ENCODE measurements around the gene ADGRE3.

ADGRE3 gene

GRCh38 chr19:14674764-14675163 lies at the start of gene ADGRE3:
Gene ADGRE3 (minus strand): TSS chr19:14674844. CDS start chr19:14674770, 74 bp downstream.
- DNase-seq (ENCODE audit: low read depth in 3 of 3, low spot score in 1 of 3), result no peak

DNA sequence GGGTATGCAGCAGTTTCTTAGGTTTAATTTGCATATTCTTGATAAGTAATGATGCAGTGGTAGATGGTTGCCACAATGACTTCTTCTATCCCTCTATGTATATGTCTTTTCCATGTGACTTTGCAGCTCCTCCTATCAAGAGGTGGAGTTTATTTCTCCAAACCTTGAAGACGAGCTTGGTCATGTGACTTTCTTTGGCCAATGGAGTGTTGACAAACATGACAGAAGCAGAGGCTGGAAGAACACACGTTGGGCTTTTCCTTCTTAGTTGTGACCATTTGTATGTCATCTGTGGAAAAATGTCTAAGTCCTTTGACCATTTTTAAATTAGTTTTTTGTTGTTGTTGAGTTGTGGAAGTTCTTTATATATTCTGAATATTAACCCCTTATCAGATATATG lies 47.5 kb upstream of the ADGRE3 start:
- no peak for DNase-seq (ENCODE audit: low read depth in 3 of 3, low spot score in 1 of 3)

DNA sequence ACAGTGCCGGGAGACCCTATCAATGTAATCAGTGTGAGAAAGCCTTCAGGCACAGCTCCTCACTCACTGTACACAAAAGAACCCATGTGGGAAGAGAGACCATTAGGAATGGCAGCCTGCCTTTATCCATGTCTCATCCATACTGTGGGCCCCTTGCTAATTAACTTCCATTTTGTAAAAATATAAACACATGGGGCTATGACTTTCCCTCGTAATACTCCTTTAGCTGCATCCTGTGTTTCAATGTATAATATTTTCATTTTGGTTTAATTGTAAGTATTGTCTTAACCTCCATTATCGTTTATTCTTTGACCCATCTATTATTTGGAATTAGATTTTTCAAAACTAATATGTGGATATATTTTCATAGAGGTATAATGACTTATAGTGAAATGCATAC lies 44.5 kb upstream of the ADGRE3 start:
- DNase-seq (ENCODE audit: low read depth in 3 of 3, low spot score in 1 of 3), result no peak

- DNase-seq (ENCODE audit: low read depth in 3 of 3, low spot score in 1 of 3), result no peak
Measured at GRCh38 chr19:14718522-14719116, 44.0 kb upstream of the ADGRE3 start.

- DNase-seq (ENCODE audit: low read depth in 3 of 3, low spot score in 1 of 3), result no peak
Measured at GRCh38 chr19:14715841-14716240, 41.2 kb upstream of the ADGRE3 start.

GRCh38 chr19:14704450-14704849 lies 29.8 kb upstream of the ADGRE3 start:
- DNase-seq (ENCODE audit: low read depth in 3 of 3, low spot score in 1 of 3), result no peak

DNA sequence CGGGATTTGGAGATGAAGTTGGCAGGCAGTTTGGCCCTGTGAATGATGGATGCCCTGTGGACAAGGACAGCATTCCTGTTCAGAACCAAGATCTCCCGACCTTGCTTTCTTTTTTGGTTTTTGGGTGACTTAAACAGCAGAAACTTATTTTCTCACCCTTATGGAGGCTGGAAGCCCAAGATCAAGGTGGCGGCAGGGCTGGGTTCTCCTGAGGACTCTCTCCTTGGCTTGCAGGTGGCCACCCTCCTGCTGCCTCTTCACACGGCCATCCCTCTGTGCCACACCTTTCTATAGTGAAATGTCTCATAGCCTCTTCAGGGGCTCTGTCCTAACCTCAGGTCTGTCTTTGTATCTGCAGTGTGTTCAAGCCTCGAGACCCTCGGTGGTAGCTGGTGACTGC lies 29.2 kb upstream of the ADGRE3 start:
- no peak for DNase-seq (ENCODE audit: low read depth in 3 of 3, low spot score in 1 of 3)

DNA sequence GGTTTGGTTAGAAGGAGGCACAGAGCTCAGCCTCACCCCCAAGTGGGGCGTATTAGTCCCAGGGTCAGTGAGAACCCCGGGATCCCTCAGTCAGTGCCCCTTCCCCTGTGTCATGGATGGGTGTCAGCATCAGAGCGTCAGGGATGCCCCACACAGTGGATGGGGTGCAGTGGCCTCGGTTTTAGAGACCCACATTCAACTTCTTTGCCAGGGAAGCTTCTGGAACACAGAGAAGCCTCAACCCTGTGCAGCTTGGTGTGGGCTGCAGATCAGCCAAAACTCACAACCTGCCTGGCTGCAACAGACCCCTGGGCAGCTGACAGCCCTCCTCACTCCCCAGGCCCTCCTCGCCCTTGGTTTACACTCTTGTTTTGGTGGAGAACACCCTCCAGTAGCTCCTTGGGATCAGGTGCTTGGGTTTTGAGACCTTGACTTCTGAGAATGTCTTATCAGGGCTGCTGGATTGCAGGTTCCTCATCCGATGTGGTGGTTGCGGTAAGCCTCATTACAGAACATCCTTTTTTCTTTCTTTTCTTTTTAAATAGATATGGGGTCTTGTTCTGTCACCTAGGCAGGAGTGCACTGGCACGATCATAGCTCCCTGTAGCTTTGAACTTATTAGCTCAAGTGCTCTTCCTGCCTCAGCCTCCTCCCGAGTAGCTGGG lies 26.2 kb upstream of the ADGRE3 start:
- no peak for DNase-seq (ENCODE audit: low read depth in 3 of 3, low spot score in 1 of 3)

GRCh38 chr19:14699641-14700040 lies 25.0 kb upstream of the ADGRE3 start:
- no peak for DNase-seq (ENCODE audit: low read depth in 3 of 3, low spot score in 1 of 3)

- no peak for DNase-seq (ENCODE audit: low read depth in 3 of 3, low spot score in 1 of 3)
Measured at GRCh38 chr19:14695471-14695870, 20.8 kb upstream of the ADGRE3 start.

DNA sequence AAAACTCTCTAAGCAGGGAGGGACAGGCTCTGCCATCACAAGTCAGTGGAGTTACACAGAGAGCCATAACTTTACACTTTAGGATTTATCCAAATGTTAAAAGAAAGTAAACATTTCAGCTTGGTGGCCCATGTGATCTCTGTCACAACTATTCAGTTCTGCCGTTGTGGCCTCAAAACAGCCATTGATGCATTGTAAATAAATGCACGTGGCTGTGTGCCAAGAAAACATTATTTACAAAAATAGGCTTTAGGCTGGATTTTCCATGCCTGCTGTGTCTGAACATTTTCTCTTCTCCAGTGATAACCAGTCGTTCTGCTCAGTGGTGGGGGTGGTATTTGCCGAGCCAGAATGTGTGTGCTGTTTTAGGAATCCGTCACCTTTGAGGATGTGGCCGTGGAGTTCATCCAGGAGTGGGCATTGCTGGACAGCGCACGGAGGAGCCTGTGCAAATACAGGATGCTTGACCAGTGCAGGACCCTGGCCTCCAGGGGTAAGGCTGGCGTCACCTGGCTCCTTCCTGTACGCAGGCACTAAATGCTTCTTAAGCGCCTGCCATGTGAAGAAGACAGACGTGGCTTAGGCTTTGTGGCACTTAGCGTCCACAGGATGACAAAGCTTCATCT lies 20.1 kb upstream of the ADGRE3 start:
- DNase-seq (ENCODE audit: low read depth in 3 of 3, low spot score in 1 of 3), result no peak

GRCh38 chr19:14689598-14690503 lies 15.2 kb upstream of the ADGRE3 start, which contains the start of gene ZNF333:
Gene ZNF333 (plus strand): TSS chr19:14690048. CDS start chr19:14693492, 3,444 bp downstream.
- peak; percentile 95 to 99 (median 96) for DNase-seq (ENCODE audit: low read depth in 3 of 3, low spot score in 1 of 3)

DNA sequence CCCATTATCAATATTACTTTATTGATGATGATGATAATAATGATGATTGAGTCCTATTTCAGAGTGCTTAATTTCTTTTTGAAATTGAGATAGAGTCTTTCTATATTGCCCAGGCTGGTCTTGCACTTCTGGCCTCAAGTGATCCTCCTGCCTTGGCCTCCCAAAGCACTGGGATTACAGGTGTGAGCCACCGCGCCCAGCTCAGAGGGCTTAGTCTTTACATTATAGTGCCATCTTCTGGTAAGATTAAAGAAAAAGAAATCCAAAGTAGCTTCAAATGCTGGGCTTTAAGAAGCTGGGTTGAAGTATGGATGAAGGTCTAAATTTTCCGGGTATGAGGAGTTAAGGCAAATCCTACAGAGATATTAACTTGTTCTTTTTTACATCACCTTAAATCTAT lies 11.8 kb upstream of the ADGRE3 start:
- DNase-seq (ENCODE audit: low read depth in 3 of 3, low spot score in 1 of 3), result peak in 1 of 3 donors; percentile 7

GRCh38 chr19:14683439-14683838 lies 8.8 kb upstream of the ADGRE3 start:
- no peak for DNase-seq (ENCODE audit: low read depth in 3 of 3, low spot score in 1 of 3)

DNA sequence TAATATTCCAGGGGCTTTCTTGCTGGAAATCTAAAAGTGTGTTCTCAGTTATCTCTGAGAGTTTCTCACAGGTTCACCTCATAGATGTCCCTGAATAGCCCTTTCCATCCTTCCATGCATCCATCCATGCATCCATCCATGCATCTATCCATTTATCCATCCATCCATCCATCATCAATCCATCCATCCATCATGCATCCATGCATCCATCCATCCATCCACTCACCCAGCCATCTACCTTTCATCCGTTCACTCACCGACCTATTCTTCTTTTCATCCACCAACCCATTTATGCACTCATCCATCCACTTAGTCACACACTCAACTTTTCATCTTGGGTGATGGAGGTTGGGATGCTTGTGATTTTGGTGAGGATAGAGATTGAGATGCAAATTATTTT lies 7.4 kb upstream of the ADGRE3 start:
- no peak for DNase-seq (ENCODE audit: low read depth in 3 of 3, low spot score in 1 of 3)

- no peak for DNase-seq (ENCODE audit: low read depth in 3 of 3, low spot score in 1 of 3)
Measured at GRCh38 chr19:14678199-14678598, 3.6 kb upstream of the ADGRE3 start.

GRCh38 chr19:14677464-14677863 lies 2.8 kb upstream of the ADGRE3 start:
- no peak for DNase-seq (ENCODE audit: low read depth in 3 of 3, low spot score in 1 of 3)

GRCh38 chr19:14676762-14677161 lies 2.1 kb upstream of the ADGRE3 start:
- DNase-seq (ENCODE audit: low read depth in 3 of 3, low spot score in 1 of 3), result no peak

DNA sequence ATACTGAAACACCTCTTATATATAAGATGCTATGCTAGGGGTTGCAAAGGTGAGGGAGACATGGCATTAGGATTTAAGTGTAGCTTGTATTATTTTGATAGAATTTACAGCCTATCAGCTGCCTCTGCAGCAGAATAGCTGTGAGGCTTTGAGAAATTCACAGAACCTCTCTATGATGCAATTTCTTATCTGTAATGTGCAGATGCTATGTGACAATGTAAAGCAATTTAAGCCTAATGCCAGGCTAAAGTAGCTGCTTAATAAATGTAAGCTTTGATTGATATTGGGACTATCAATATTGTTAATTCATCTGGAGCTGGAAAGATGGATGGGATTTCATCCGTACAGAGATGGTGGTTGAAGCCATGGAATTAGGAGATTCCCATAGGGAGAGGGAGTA lies 1.6 kb downstream of the ADGRE3 start:
- DNase-seq (ENCODE audit: low read depth in 3 of 3, low spot score in 1 of 3), result no peak

DNA sequence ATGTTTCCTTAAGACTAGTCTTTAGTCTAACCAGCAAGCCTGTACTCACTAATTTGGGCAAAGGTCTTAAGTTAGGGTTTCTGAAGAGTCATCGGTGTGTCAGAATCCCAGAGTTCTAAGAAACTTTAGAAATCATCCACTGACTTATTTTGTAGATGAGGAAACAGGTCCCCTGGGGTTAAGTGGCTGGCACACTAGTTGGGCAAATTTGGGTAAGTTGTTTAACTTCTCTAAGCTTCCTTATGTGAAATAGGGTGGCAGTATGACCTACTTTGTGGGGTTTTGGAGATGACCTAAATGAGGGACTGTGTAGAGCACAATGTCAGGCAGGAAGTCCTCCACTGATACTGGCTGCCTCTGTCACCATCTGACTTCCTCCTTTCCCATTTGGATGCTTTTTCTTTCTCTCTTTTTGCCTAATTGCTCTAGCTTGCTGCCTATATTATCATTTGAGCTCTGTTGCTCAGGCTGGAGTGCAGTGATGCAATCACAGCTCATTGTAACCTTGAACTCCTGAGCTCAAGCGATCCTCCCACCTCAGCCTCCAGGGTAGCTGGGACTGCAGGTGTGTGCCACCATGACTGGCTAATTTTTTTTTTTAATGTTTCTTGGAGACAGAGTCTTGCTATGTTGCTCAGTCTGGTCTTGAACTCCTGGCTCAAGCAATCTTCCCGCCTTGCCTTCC lies 2.3 kb downstream of the ADGRE3 start:
- no peak for DNase-seq (ENCODE audit: low read depth in 3 of 3, low spot score in 1 of 3)

DNA sequence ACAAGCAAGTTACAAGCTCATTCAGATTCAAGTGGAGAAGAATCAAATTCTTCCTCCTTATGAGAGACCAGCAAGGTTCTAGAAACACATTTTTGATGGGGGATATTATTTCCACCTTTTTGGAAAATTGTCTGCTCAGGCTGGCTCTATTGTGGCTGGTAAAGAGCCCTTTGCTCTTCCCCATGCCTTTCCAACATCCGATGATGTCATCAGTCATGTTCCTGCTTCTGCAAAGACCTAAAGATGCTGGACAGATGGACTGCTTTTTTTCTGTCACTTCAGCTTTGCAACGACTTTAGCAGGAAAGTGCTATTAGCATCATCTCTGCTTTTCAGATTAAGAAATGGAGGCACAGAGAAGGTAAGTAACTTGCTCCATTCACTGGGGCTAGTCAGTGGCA lies 4.2 kb downstream of the ADGRE3 start:
- DNase-seq (ENCODE audit: low read depth in 3 of 3, low spot score in 1 of 3), result no peak
